GM12878 (cell line): Measurements from ENCODE around the gene DKK3. TPM values are rescaled to one million over a fixed set of nuclear protein-coding genes. Genes with fewer than 3 reads are reported as not detected.

Experiments
- ATAC-seq: fragments of 200-7000 bp; cut with Tn5 transposase; 3 replicates; pipeline ENCODE4 v1.9.1; 2020; ENCODE audit warnings: mild to moderate bottlenecking, moderate library complexity
- BruUV-seq: library from RNA; stranded (reverse); fragments of 400-500 nt; replicated peaks from 2 replicates; lab custom pipeline; 2021; lab: Mats Ljungman, UMichigan
- CTCF ChIA-PET: fragments of 300-600 bp; sonication (Branson Sonifier 250); formaldehyde crosslinking; extraction: SDS; loops from one replicate; lab custom pipeline; 2021; ENCODE audit warnings: inconsistent platforms; lab: Yijun Ruan, JAX
- POLR2A ChIA-PET: fragments of 350-600 bp; formaldehyde crosslinking; extraction: SDS; loops from one replicate; lab custom pipeline; 2021; ENCODE audit warnings: inconsistent platforms; lab: Charles Lee
- RAD21 ChIA-PET: fragments of 300-600 bp; sonication (Branson Sonifier 250); formaldehyde crosslinking; loops from one replicate; lab custom pipeline; 2023; ENCODE audit warnings: antibody characterized with exemption; ENCODE audit not compliant: unreplicated experiment; lab: Charles Lee
- SMC1A ChIA-PET: fragments of 300-600 bp; sonication (Branson Sonifier 250); formaldehyde crosslinking; loops from one replicate; lab custom pipeline; 2023; ENCODE audit not compliant: unreplicated experiment, uncharacterized antibody; lab: Charles Lee
- DNase-seq: peaks from one replicate; pipeline ENCODE4 v3.0.0-alpha.2; 2011; ENCODE audit warnings: low read depth, low spot score
- FAIRE-seq: peaks from 3 replicates; lab custom pipeline; 2011; peaks lifted over from hg19 to GRCh38; lab: Jason Lieb, UNC
- H2AFZ ChIP-seq: 2 replicates; pipeline ENCODE4 v1.6.0; 2011; ENCODE audit warnings: low read depth, low read length, control low read depth; ENCODE audit not compliant: control insufficient read depth
- H3K27ac ChIP-seq: 2 replicates; pipeline ENCODE4 v1.5.1; 2011; ENCODE audit warnings: control low read depth; ENCODE audit not compliant: control insufficient read depth, insufficient read depth
- H3K27me3 ChIP-seq, 2 experiments: replicated peaks in 1 of 2; 2 replicates each; pipeline versions ENCODE4 v1.6.0 to v1.6.1; 2011; ENCODE audit warnings: low read length in 1 of 2; ENCODE audit not compliant: control insufficient read depth in 2 of 2, insufficient read depth in 2 of 2
- H3K36me3 ChIP-seq, 2 experiments: 2 replicates each; pipeline ENCODE4 v1.5.1; 2011; ENCODE audit warnings: low read length in 1 of 2; ENCODE audit not compliant: control insufficient read depth in 2 of 2, insufficient read depth in 2 of 2
- H3K4me1 ChIP-seq: 2 replicates; pipeline ENCODE4 v1.6.1; 2011; ENCODE audit warnings: mild to moderate bottlenecking, low read length, moderate library complexity, mixed read lengths; ENCODE audit not compliant: control insufficient read depth, insufficient read depth
- H3K4me2 ChIP-seq: 2 replicates; pipeline ENCODE4 v1.6.0; 2011; ENCODE audit warnings: control low read depth; ENCODE audit not compliant: control insufficient read depth, insufficient read depth
- H3K4me3 ChIP-seq: fragments of 200-600 bp; sonication (generic); 2 replicates; pipeline ENCODE4 v1.5.1; 2016
- H3K79me2 ChIP-seq: 2 replicates; pipeline ENCODE4 v1.6.0; 2011; ENCODE audit warnings: low read length; ENCODE audit not compliant: control insufficient read depth, insufficient read depth
- H3K9ac ChIP-seq: 2 replicates; pipeline ENCODE4 v1.8.0; 2011; ENCODE audit warnings: low read length, control low read depth, mixed read lengths; ENCODE audit not compliant: control insufficient read depth, insufficient read depth
- H3K9me3 ChIP-seq: replicated peaks from 3 replicates; pipeline ENCODE4 v1.5.1; 2011; ENCODE audit warnings: mild to moderate bottlenecking, low read length; ENCODE audit not compliant: control insufficient read depth, insufficient read depth
- H4K20me1 ChIP-seq: 2 replicates; pipeline ENCODE4 v1.6.0; 2011; ENCODE audit not compliant: control insufficient read depth, insufficient read depth
- ASH2L ChIP-seq: fragments of 300-600, 200-600 bp; sonication (generic); IDR thresholded peaks from 2 replicates; pipeline ENCODE4 v1.6.1; 2017; ENCODE audit warnings: low read depth, mild to moderate bottlenecking, borderline replicate concordance
- CBFB ChIP-seq: IDR thresholded peaks from 2 replicates; pipeline ENCODE4 v1.6.1; 2016; ENCODE audit warnings: antibody characterized with exemption, low read depth
- CHD2 ChIP-seq: IDR thresholded peaks from 2 replicates; pipeline ENCODE4 v1.6.1; 2011; ENCODE audit warnings: low read depth, low read length, improper control_type of control experiment, borderline replicate concordance
- KDM1A ChIP-seq: fragments of 200-600 bp; sonication (generic); IDR thresholded peaks from 2 replicates; pipeline ENCODE4 v1.6.1; 2016; ENCODE audit warnings: borderline replicate concordance
- MXI1 ChIP-seq: fragments of 150-350 bp; IDR thresholded peaks from 2 replicates; pipeline ENCODE4 v1.6.1; 2011; ENCODE audit warnings: low read depth, mild to moderate bottlenecking, inconsistent platforms, low read length, improper control_type of control experiment
- STAT3 ChIP-seq: IDR thresholded peaks from 2 replicates; pipeline ENCODE4 v1.6.1; 2011; ENCODE audit warnings: low read depth, low read length, improper control_type of control experiment
- TARDBP ChIP-seq: IDR thresholded peaks from 2 replicates; pipeline ENCODE4 v1.6.1; 2016; ENCODE audit warnings: borderline replicate concordance
- ZNF207 ChIP-seq: fragments of 450-650 bp; IDR thresholded peaks from 2 replicates; pipeline ENCODE4 v1.6.1; 2014; ENCODE audit warnings: antibody characterized with exemption, mild to moderate bottlenecking, borderline replicate concordance
- WGBS: methylation state at CpG from one replicate; pipeline ENCODE4 v1.1.6; 2016; ENCODE audit warnings: low lambda C conversion rate; ENCODE audit not compliant: insufficient replicate concordance, insufficient coverage; ENCODE audit errors: missing lambda C conversion rate; 5-methylcytosine and 5-hydroxymethylcytosine counted together
- in situ Hi-C: fragments of 300-500 bp; cut with MboI; formaldehyde crosslinking; loops from 9 replicates; pipeline ENCODE4 v1.14.3; 2018; ENCODE audit warnings: mixed read lengths
- intact Hi-C: fragments of 100-400 bp; cut with micrococcal nuclease; formaldehyde crosslinking; loops from one replicate; pipeline ENCODE4 v1.14.2; 2022; ENCODE audit not compliant: unreplicated experiment
- polyA plus RNA-seq, 11 experiments: library from polyadenylated mRNA; depleted of rRNA in 4 of 11; unstranded in 6 of 11; stranded (reverse) in 5 of 11; fragments of >200 nt; fragmentation: Nextera tagmentation in 4 of 11; fragmentation: Illumina TruSeq in 1 of 11; extraction: Ambion mirVana in 4 of 11; extraction: Trizol in 1 of 11; gene quantifications; 1 replicate in 1 of 11; 2 replicates in 10 of 11; pipeline versions ENCODE4 v1.2.1 to v1.2.3, GENCODE V29; 2011 to 2016; ENCODE audit warnings: inconsistent platforms in 2 of 11, missing spikeins in 2 of 11, low read depth in 1 of 11
- total RNA-seq, 4 experiments: library from RNA; depleted of rRNA in 3 of 4; stranded (reverse); fragments of >200 nt in 3 of 4; fragmentation: Illumina TruSeq in 1 of 4; extraction: Trizol in 1 of 4; gene quantifications; 2 replicates each; pipeline versions ENCODE4 v1.2.1 to v1.2.3, GENCODE V29; 2013 to 2021
- TF ChIP-seq, protein P1 (sequence below): fragments of 450-650 bp; formaldehyde crosslinking; IDR thresholded peaks from 2 replicates; pipeline ENCODE4 v1.4.0; 2020; ENCODE audit warnings: mild to moderate bottlenecking, moderate library complexity
- TF ChIP-seq, protein P2 (sequence below): IDR thresholded peaks from 2 replicates; pipeline ENCODE4 v1.6.1; 2011; ENCODE audit warnings: borderline replicate concordance, low read depth, mild to moderate bottlenecking, moderate library complexity, mixed read lengths, low read length; ENCODE audit not compliant: insufficient read depth; ENCODE audit errors: extremely low read length

Gene DKK3
- total and polyA plus RNA-seq, 10 of the 15 experiments (the other 5 are each of a cell fraction or from before 2014, with no cell fraction given), result 0.07 to 0.16 (median 0.15) TPM; not detected in 7

DNA sequence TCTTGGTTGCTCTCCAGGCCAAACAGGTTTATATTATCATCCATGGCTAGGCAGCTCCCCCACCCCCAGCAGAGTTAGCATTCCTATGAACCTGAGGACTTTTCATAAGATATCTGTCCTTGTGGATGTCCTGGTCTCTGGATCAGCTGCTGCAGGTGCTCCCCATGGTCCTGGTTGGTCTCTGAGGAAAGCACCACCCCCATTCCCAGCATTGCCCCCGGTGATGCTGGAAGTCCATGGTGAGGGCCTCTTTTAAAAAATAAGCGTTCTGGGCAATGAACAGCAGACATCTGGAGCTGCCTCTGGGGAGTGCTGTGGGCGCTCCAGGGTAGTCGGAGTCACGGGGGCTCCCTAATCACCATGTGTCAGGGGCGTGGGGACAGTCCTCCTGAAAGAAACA, 26.6 kb downstream of the DKK3 start (continued):
- no peak for TF ChIP-seq ASH2L
- no peak for TF ChIP-seq ZNF207
- TF ChIP-seq, all 136 proteins: peak for 0

DNA sequence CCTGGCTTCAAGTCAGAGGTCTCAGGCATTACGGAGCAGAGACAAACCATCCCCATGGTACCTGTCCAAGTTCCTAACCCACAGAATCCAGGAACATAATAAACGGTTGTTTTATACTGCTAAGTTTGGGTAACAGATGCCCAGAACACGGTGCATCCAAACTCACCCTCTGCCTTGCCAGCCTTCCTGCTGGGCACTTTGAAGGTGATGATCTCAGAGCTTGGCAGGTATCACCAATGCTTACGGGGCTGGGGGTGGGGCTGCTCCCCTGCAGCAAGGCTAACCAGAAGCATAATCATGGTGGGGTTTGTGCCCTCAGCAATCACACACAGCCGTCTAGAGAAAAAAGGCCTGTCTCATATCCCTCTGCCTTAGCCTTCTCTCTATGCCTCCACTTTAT, 27.1 kb downstream of the DKK3 start:
- POLR2A ChIA-PET, result no interaction called here

More for the DNA sequence above, 27.1 kb downstream of the DKK3 start:
- Histone ChIP-seq H3K36me3 (no peaks in the 10 kb centered on the region), H3K4me3 (no peak overlapping the region), H2AFZ (no peak overlapping the region), H4K20me1 (no peaks in the 10 kb centered on the region), H3K79me2 (no peaks in the 10 kb centered on the region), H3K27me3 (peaks cover 0 to 1% of the 10 kb centered on the region in 2 experiments; a peak in 1 of 4 replicates), H3K9ac (no peak overlapping the region), H3K4me1 (no peaks in the 10 kb centered on the region), H3K9me3 (no peaks in the 10 kb centered on the region), H3K27ac (no peak overlapping the region), H3K4me2 (no peak overlapping the region)
- CTCF ChIA-PET, result interaction anchor here (1.6 kb wide), 1 partner anchor 34 kb away, joined by 4 read pairs; no protein-coding TSS in a partner anchor
- no TSS peak for BruUV-seq
- ATAC-seq (no peak), FAIRE-seq (no peak), DNase-seq (no peak)
- WGBS, result 12% methylated on average over 5 of the region's 5 CpGs
- TF ChIP-seq, protein P1, sequence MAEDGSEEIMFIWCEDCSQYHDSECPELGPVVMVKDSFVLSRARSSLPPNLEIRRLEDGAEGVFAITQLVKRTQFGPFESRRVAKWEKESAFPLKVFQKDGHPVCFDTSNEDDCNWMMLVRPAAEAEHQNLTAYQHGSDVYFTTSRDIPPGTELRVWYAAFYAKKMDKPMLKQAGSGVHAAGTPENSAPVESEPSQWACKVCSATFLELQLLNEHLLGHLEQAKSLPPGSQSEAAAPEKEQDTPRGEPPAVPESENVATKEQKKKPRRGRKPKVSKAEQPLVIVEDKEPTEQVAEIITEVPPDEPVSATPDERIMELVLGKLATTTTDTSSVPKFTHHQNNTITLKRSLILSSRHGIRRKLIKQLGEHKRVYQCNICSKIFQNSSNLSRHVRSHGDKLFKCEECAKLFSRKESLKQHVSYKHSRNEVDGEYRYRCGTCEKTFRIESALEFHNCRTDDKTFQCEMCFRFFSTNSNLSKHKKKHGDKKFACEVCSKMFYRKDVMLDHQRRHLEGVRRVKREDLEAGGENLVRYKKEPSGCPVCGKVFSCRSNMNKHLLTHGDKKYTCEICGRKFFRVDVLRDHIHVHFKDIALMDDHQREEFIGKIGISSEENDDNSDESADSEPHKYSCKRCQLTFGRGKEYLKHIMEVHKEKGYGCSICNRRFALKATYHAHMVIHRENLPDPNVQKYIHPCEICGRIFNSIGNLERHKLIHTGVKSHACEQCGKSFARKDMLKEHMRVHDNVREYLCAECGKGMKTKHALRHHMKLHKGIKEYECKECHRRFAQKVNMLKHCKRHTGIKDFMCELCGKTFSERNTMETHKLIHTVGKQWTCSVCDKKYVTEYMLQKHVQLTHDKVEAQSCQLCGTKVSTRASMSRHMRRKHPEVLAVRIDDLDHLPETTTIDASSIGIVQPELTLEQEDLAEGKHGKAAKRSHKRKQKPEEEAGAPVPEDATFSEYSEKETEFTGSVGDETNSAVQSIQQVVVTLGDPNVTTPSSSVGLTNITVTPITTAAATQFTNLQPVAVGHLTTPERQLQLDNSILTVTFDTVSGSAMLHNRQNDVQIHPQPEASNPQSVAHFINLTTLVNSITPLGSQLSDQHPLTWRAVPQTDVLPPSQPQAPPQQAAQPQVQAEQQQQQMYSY (CRISPR knock-in tag), result no peak
- TF ChIP-seq CHD2 (no peak), STAT3 (no peak), MXI1 (no peak), TARDBP (no peak), KDM1A (no peak), CBFB (no peak)
- TF ChIP-seq, protein P2, sequence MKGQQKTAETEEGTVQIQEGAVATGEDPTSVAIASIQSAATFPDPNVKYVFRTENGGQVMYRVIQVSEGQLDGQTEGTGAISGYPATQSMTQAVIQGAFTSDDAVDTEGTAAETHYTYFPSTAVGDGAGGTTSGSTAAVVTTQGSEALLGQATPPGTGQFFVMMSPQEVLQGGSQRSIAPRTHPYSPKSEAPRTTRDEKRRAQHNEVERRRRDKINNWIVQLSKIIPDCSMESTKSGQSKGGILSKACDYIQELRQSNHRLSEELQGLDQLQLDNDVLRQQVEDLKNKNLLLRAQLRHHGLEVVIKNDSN, result no peak
- in situ Hi-C loops, result no loop called here
- SMC1A ChIA-PET, result no interaction called here
- RAD21 ChIA-PET, result no interaction called here
- intact Hi-C loops, result no loop called here
